BJ (cell line): ENCODE measurements around the gene MRPL48. TPM values are rescaled to one million over a fixed set of nuclear protein-coding genes. Genes with fewer than 3 reads are reported as not detected.

ENCODE experiments used
- CTCF ChIA-PET: fragments of 350-600 bp; formaldehyde crosslinking; extraction: SDS; loops from one replicate; lab custom pipeline; 2021; ENCODE audit warnings: antibody characterized with exemption, inconsistent platforms; lab: Yijun Ruan, JAX
- POLR2A ChIA-PET: fragments of 300-600 bp; sonication (Branson Sonifier 250); formaldehyde crosslinking; extraction: SDS; loops from one replicate; lab custom pipeline; 2021; ENCODE audit warnings: antibody characterized with exemption; lab: Charles Lee
- DNase-seq: peaks from one replicate; pipeline ENCODE4 v3.0.0-alpha.2; 2011; ENCODE audit warnings: low read depth
- H3K27me3 ChIP-seq: 2 replicates; pipeline ENCODE4 v1.6.0; 2011; ENCODE audit warnings: low read length; ENCODE audit not compliant: control insufficient read depth, insufficient read depth
- H3K36me3 ChIP-seq: 2 replicates; pipeline ENCODE4 v1.5.1; 2011; ENCODE audit warnings: low read length; ENCODE audit not compliant: control insufficient read depth, insufficient read depth
- H3K4me3 ChIP-seq: 2 replicates; pipeline ENCODE4 v1.5.1; 2011; ENCODE audit warnings: low read depth, mild to moderate bottlenecking, control low read depth, low read length
- CTCF ChIP-seq: IDR thresholded peaks from 2 replicates; pipeline ENCODE4 v1.5.1; 2011; ENCODE audit warnings: low read depth, mild to moderate bottlenecking, control low read depth, inconsistent platforms, low read length, moderate library complexity; ENCODE audit not compliant: insufficient read depth
- polyA plus RNA-seq: library from polyadenylated mRNA; depleted of rRNA; stranded (reverse); fragments of >200 nt; gene quantifications from 2 replicates; pipeline ENCODE4 v1.2.3, GENCODE V29; 2011

Gene MRPL48
- polyA plus RNA-seq, 1 experiment, result 52.3 TPM

- no peaks in the 10 kb centered on the region for H3K27me3 ChIP-seq
- no peak for TF ChIP-seq CTCF
- DNase-seq, result no peak
- H3K4me3 ChIP-seq, result no peak overlapping the region
- CTCF ChIA-PET, result no interaction called here
- POLR2A ChIA-PET, result no interaction called here
- H3K36me3 ChIP-seq, result no peaks in the 10 kb centered on the region
These were observed 100.6 kb downstream of the MRPL48 start for GRCh38 chr11:73888244-73888643.

DNA sequence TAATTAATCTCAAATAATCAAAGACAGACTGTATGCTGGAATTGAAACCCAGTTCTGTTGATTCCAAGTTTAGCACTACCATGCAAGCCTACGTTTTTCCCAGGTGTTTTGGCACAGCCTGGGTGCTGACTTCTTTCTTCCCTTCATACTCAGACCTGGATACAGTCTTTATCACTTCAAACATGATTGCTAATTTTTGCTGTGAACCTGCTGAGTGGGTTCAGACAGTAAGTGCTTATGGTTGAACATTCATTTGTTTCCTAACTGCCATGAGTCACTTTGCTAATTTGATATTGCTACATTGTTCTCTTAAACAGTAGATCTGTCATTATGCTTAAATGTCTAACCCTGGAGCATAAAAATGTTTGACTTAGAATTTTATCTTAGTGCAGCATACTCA is 101.3 kb downstream of the MRPL48 start:
- Histone ChIP-seq H3K27me3 (no peaks in the 10 kb centered on the region), H3K4me3 (no peak overlapping the region), H3K36me3 (no peaks in the 10 kb centered on the region)
- ChIA-PET POLR2A (no interaction called here), CTCF (no interaction called here)
- TF ChIP-seq CTCF, result no peak
- no peak for DNase-seq

- CTCF ChIA-PET, result no interaction called here
- Histone ChIP-seq H3K27me3 (no peaks in the 10 kb centered on the region), H3K36me3 (no peaks in the 10 kb centered on the region), H3K4me3 (no peak overlapping the region)
- POLR2A ChIA-PET, result no interaction called here
- no peak for TF ChIP-seq CTCF
- DNase-seq, result no peak
These were observed 101.9 kb downstream of the MRPL48 start for GRCh38 chr11:73889536-73889935.

GRCh38 chr11:73893041-73893440 is 105.4 kb downstream of the MRPL48 start:
- TF ChIP-seq CTCF, result no peak
- CTCF ChIA-PET, result no interaction called here
- no peak for DNase-seq
- Histone ChIP-seq H3K4me3 (no peak overlapping the region), H3K36me3 (no peaks in the 10 kb centered on the region), H3K27me3 (no peaks in the 10 kb centered on the region)
- POLR2A ChIA-PET, result no interaction called here

DNA sequence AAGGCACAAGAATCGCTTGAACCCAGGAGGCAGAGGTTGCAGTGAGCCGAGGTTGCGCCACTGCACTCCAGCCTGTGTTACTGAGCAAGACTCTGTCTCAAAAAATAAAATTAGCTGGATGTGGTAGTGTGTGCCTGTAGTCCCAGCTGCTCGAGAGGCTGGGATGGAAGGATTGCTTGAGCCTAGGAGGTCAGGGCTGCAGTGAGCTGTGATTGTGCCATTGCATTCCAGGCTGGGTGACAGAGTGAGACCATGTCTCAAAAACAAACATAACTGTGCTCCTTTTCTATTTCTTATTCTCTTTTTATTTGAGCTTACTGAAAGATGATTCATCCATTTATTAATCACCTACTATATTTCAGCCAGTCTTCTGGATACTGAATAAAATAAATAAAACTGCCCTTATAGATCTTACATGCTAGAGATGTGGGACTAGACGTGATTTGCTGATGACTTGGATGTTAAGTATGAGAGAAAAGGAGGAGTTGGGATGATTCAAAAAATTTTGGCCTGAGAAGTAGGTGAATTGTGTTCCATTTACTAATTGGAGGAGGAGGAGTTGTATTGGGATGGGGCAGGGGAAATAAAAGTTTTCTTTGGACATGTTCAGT is 107.2 kb downstream of the MRPL48 start:
- Histone ChIP-seq H3K4me3 (no peak overlapping the region), H3K36me3 (peaks cover 2% of the 10 kb centered on the region), H3K27me3 (no peaks in the 10 kb centered on the region)
- TF ChIP-seq CTCF, result no peak
- DNase-seq, result no peak
- ChIA-PET POLR2A (no interaction called here), CTCF (interaction anchor here (0.6 to 0.9 kb wide), 2 partner anchors 11 to 1513 kb away, joined by 4 to 5 read pairs; no protein-coding TSS in a partner anchor)
